Head of caudate nucleus (tissue), 42 donors: ENCODE results near the gene ZDHHC20.

Source experiments
- DNase-seq, 42 donors: peaks; one replicate each; pipeline versions ENCODE4 v3.0.0 to v3.0.0-alpha.2; 2020 to 2021; ENCODE audit warnings: mixed read lengths in 7 of 42
- intact Hi-C: fragments of 100-400 bp; cut with DNase I; formaldehyde crosslinking; loops from one replicate; pipeline ENCODE4 v1.15.0; 2022

The ZDHHC20 gene

GRCh38 chr13:21338156-21338555 is 120.9 kb downstream of the ZDHHC20 start:
- intact Hi-C loops = no loop called here
- no peak for DNase-seq

GRCh38 chr13:21336609-21337349 is 122.3 kb downstream of the ZDHHC20 start:
- intact Hi-C loops = no loop called here

GRCh38 chr13:21333186-21333585 is 125.9 kb downstream of the ZDHHC20 start:
- no peak for DNase-seq
- intact Hi-C loops = no loop called here

More at GRCh38 chr13:21336609-21337349, 122.3 kb downstream of the ZDHHC20 start:
- DNase-seq = no peak

GRCh38 chr13:21330126-21330861 is 128.8 kb downstream of the ZDHHC20 start:
- no peak for DNase-seq
- intact Hi-C loops = no loop called here

GRCh38 chr13:21328836-21329477 is 130.1 kb downstream of the ZDHHC20 start:
- intact Hi-C loops = no loop called here
- DNase-seq = no peak

GRCh38 chr13:21328201-21328600 is 130.9 kb downstream of the ZDHHC20 start:
- no peak for DNase-seq
- intact Hi-C loops = no loop called here

GRCh38 chr13:21326155-21327031 is 132.7 kb downstream of the ZDHHC20 start:
- intact Hi-C loops = no loop called here
- DNase-seq = peak; percentile 36 to 83 (median 69)

- DNase-seq = no peak
- intact Hi-C loops = no loop called here
These were observed 134.3 kb downstream of the ZDHHC20 start for GRCh38 chr13:21324803-21325202.

GRCh38 chr13:21322988-21323387 is 136.1 kb downstream of the ZDHHC20 start:
- no peak for DNase-seq
- intact Hi-C loops = no loop called here
